Amniotic stem cell (primary cell): Measurements from ENCODE around the gene TMEM201.
"Not testable (repeated sequence)": the region's sequence is repeated elsewhere in the genome, so short reads cannot be mapped to it uniquely, and the experiment has no call there.

Source experiments
- DNase-seq: peaks from one replicate; lab custom pipeline; 2025; lab: John Stamatoyannopoulos, UW

TMEM201 gene, protein sequence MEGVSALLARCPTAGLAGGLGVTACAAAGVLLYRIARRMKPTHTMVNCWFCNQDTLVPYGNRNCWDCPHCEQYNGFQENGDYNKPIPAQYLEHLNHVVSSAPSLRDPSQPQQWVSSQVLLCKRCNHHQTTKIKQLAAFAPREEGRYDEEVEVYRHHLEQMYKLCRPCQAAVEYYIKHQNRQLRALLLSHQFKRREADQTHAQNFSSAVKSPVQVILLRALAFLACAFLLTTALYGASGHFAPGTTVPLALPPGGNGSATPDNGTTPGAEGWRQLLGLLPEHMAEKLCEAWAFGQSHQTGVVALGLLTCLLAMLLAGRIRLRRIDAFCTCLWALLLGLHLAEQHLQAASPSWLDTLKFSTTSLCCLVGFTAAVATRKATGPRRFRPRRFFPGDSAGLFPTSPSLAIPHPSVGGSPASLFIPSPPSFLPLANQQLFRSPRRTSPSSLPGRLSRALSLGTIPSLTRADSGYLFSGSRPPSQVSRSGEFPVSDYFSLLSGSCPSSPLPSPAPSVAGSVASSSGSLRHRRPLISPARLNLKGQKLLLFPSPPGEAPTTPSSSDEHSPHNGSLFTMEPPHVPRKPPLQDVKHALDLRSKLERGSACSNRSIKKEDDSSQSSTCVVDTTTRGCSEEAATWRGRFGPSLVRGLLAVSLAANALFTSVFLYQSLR

DNA sequence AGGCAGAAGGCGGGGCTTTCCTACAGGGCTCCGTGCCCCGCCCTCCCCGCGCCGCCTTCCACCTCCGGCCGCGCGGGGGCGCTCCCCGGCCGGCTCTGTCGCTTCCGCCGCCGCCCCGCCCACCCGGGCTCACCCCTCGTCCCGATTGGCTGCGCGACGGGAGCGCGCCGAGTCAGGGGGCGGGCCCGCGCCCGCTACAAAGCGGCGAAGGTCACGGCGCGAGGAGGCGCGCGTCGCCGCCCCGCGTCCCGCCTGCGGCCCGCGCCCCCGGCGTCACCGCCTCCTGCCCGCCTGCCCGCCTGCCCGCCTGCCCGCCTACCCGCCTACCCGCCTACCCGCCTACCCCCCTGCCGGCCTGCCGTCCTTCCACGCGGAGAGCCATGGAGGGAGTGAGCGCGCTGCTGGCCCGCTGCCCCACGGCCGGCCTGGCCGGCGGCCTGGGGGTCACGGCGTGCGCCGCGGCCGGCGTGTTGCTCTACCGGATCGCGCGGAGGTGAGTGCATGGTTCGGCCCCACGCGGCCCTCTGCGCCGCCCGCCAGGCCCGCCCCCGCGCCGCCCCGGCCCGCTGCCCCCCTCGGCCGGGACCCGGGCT is at the start of gene TMEM201:
TSS of gene TMEM201 (plus strand) at position 361 of the 593 bp plus-strand sequence. CDS start at position 381, 20 bp downstream.
- peak; percentile 70 for DNase-seq

DNA sequence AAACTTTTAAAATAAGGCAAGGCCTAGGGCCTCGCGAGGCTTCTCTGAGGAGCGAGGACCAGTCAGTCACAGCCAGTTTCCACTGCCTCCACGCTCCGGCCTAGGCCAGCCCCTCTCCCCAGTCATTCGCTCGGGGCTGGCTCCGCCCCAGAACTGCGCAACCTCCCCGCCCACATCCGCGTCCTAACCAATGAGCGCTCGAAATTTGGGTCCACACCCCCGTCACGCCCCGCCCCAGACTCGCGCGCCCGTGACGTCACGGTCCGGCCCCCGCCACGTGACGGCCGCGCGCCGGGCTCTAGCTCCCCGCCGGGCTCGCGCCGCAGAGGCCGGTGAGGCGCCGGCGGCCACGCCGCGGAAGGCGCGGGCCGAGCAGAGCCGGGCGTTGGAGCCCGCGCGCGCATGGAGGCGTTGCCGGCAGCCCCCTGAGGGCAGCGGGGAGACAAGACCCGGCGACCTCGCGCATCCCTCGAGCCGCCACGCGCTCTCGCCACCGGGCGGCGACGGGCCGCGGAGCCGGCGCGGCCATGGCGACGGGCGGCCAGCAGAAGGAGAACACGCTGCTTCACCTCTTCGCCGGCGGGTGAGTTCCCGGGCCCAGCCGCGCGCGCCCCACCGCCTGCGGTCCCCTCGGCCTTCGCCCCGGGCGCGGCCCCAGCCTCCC is 49.4 kb upstream of the TMEM201 start, which contains the start of gene SLC25A33:
TSS of gene SLC25A33 (plus strand) at position 301 of the 664 bp plus-strand sequence. CDS start at position 528, 227 bp downstream.
- peak; percentile 95 for DNase-seq

DNA sequence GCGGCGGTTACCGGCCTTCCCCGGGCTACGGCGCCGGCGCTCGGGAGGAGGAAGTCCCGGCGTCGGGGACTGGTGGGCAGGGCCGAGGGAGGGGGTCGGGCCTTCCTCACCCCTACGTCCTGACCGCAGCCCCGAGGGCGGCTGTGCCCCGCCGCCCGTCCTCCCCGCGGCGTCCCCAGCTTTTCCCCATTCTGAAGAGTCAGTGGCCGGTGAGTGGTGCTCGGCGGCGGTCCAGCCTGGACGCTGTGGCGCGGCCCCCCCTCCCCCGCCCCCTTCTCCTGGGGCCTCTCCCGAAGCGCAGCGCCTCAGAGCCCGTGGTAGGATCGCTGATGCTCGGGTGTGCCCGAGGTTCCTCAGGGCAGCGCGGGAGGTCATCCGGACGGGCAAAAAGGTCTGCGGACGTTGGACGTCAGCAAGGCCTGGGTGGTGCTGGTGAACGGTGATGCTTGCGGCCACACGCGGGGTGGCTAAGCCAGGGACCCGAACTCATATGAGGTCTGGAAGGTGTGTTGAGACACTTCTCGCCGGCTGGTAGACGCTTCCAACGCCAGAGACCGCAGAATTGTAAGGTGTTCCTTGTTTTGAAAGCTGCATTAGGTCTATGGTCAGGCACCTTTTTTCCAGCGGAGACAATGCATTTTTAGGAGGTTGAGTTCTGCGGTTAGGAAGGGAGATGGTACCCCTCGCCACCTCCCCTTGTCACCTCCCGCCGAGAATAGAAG is 48.7 kb upstream of the TMEM201 start:
- DNase-seq: no peak

DNA sequence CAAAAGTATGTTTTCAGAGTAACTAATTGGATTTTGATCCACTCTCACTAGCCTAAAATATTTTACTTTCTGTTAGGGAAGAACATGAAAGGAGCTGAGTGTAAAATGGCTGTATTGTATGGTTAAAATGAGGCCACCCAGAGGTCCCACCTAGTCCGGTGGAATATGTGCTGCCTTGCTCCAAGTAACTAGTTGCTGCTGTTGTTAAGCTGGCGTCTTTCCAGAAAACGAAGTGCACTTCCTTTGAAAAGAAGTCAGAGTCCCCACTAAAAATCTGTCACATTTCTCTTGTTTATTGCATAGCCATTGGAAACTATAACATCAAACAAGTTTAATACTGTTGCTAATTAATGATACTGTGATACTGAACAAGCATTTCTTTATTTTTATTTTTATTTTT is 46.3 kb upstream of the TMEM201 start:
- no peak for DNase-seq

DNA sequence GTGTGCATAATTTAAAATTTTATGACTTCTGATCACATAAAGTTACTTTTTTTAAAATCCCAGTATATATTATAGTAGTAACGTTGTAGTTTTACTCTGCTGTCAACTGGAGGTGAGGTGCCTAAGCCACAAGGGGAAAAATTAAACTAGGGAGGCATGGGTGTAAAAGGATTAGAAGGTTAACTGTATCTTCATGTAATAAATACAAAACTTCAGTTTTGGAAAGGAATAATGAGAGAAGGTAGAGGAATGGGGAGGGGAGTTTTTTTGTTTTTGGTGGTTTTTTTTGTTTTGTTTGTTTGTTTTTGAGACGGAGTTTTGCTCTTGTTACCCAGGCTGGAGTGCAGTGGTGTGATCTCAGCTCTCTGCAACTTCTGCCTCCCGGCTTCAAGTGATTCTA is 43.8 kb upstream of the TMEM201 start:
- no peak for DNase-seq

GRCh38 chr1:9549955-9550546 is 38.7 kb upstream of the TMEM201 start:
- no peak for DNase-seq

- no peak for DNase-seq
Measured at GRCh38 chr1:9551984-9552383, 36.7 kb upstream of the TMEM201 start.

DNA sequence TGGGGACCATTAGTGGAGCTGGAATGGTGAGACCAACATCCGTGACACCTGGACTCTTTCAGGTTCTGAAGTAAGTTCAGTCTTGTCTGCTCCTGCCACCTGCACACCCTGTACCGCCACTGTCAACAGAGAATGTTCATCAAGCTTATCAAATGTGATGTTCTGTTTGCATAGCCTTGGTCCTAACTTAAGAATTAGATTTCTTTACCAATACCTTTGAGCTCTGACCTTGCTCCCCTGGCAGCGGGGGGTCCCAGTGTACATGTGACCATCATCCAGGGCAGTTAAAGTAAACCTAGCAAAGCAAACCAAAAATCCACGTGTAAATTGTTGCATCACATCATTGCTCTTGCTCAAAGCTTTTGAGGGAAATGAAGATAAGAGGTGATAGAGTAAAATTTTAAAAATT is 35.0 kb upstream of the TMEM201 start:
- DNase-seq: no peak

GRCh38 chr1:9555942-9556341 is 32.8 kb upstream of the TMEM201 start:
- DNase-seq: no peak

DNA sequence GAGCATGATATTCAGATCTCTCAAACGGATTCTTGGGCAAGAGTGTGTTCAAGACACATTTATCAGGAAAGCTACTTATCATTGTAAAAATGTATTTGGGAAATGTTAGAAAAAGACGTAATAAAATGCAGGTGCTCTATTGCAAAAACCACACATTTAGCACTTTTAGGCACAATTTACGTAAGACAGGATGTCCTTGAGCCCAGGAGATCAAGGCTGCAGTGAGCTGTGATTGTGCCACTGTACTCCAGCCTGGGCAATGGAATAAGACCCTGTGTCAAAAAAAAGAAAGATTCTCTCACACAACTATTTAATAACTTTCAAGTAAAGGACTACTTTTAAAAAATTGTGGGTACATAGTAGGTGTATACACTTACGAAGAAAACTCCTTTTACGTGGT is 31.1 kb upstream of the TMEM201 start:
- no peak for DNase-seq

- DNase-seq: no peak
Measured at GRCh38 chr1:9558271-9558945, 30.3 kb upstream of the TMEM201 start.

DNA sequence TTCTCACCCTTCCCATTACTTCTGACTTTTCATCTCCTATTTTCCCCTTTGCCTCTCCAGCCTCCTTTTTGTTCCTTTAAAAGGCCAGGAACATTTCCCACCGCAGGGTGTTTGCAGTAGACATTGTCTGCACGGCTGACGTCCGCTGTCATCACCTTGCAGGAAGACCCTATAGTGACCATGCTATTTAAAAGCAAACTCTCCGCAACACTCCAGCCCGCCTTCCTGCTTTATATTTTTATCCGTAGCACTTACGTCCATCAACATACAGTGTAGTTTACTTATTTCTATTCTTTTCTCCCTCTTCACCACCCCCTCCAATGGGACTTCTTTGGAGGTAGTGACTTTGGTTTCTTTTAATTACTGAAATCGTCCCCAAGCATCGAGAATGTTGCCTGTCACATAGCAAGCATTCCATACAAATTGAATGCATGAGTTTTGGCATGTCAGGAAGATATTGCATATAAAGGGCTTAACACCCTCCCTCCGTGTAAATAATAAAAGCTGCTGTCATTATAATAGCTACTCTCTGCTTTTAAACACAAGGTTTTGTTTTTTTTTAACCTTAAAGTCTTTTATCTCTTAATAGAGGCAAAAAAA is 29.7 kb upstream of the TMEM201 start:
- DNase-seq: no peak

DNA sequence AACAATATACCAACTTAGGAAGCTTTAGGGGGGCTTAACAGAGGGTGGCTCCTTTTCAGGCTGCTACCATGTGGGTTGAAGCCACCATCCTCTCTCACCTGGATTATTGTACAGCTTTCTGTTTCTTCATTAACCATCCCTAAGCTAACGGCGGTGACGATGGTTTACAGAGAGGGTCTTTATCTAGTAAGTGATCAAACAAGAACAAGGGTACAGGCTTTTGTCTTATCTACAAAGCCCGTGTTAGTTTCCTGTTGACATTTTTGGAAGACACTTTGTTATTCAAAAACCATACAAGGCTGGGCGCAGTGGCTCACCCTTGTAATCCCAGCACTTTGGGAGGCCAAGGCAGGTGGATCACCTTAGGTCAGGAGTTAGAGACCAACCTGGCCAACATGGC is 29.0 kb upstream of the TMEM201 start:
- no peak for DNase-seq

DNA sequence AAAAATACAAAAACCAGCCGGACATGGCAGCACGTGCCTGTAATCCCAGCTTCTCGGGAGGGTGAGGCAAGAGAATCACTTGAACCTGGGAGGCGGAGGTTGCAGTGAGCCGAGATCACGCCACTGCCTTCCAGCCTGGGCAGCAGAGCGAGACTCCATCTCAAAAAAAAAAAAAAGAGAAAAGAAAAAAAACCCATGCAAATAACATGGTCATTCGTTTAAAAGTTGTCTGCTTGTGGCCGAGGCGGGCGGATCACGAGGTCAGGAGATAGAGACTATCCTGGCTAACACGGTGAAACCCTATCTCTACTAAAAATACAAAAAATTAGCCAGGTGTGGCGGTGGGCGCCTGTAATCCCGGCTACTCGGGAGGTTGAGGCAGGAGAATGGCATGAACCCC is 28.6 kb upstream of the TMEM201 start:
- not testable (repeated sequence) for DNase-seq

DNA sequence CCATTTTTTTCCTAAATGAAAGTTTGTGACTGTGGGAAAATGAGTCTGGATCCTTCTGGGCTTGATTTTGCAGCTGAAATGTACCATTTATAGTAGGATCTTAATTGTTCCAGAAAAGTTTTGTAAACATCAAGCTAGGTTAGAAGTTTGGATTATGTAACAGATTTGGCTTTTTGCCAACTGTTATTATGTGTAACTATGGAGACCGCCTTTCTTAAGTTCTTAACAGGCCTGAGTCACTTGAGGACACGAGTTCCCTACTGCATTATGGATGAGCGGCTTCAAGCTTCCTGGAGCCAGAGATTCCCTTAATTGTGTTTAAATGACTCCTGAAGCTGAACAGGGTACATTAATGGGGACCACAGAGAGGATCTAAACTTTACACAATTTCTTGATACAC is 27.3 kb upstream of the TMEM201 start:
- DNase-seq: peak; percentile 62

DNA sequence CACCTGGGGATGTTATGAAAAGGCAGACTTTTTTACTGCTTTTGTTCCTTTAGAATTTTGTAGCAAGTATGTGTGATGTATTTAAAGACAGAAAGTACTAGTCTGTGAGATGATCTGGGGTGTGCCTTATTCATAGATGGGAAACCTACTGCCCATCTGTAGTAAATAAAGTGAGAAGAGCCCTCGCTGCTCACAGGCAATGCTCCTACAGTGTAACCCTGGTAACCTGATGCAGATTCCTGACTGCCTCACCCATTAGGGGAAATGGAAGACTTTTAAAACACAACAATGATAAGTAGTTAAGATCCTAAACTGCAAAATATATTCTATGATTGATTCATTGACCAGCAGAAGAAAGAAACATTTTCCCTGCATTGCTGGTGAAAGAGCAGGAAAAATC is 19.4 kb upstream of the TMEM201 start:
- no peak for DNase-seq

DNA sequence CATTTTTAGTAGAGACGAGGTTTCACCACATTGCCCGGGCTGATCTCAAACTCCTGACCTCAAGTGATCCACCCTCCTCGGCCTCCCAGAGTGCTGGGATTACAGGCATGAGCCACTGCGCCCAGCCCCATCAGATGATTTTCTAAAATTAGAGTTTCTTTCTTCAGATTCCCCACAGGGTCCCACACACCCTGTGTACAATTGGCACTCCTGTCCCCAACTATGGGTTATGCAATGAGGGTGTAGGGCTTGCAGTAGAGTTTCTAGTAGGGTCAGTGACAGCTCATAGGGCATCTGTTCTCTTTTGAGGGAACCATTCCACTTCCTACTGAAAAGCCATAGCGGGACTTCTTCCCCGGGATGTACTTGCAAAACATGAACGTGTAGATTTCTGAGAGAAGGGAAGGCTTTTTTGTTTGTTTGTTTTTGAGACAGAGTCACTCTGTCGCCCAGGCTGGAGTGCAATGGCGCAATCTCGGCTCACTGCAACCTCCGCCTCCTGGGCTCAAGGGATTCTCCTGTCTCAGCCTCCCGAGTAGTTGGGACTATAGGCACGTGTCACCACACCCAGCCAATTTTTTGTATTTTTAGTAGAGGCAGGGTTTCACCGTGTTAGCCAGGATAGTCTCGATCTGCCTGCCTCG is 17.7 kb upstream of the TMEM201 start:
- DNase-seq: not testable (repeated sequence)

GRCh38 chr1:9573723-9574122 is 15.0 kb upstream of the TMEM201 start:
- no peak for DNase-seq

DNA sequence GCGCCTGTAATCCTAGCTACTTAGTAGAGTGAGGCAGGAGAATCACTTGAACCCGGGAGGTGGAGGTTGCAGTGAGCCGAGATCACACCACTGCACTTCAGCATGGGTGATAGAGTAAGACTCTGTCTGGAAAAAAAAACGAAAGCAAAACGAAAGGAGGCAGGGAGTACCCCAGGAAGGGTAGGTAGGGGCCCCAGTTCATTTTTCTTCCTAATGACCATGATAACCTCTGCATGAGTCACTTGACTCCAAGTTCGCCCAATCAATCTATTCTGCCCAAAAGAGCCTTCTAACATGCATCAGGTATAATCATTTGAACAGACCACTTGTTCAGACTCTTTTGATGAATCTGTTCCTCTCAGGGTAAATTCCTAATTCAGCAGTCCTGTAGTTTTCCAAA is 13.2 kb upstream of the TMEM201 start:
- DNase-seq: no peak

- no peak for DNase-seq
Measured at GRCh38 chr1:9576903-9577302, 11.8 kb upstream of the TMEM201 start.
